Upper lobe of left lung (tissue), 6 donors: ENCODE measurements around the gene ZSWIM6. TPM values are rescaled to one million over a fixed set of nuclear protein-coding genes. Genes with fewer than 3 reads are reported as not detected.

Experiments
- ATAC-seq, 2 donors: fragments of 200-7000 bp; cut with Tn5 transposase; one replicate each; pipeline ENCODE4 v1.9.1; 2022; ENCODE audit warnings: mild to moderate bottlenecking in 2 of 2, moderate library complexity in 2 of 2; ENCODE audit not compliant: low FRiP score in 2 of 2
- DNase-seq, 2 donors: peaks; one replicate each; pipeline ENCODE4 v3.0.0-alpha.2; 2019 to 2020
- H3K27ac ChIP-seq, 4 donors: fragments of 200-600 bp; sonication (generic); one replicate each; pipeline ENCODE4 v1.5.1; 2016 to 2019
- H3K27me3 ChIP-seq, 4 donors: fragments of 200-600 bp; sonication (generic); one replicate each; pipeline ENCODE4 v1.5.1; 2017 to 2019
- H3K36me3 ChIP-seq, 4 donors: fragments of 200-600 bp; sonication (generic); one replicate each; pipeline ENCODE4 v1.5.1; 2016 to 2019
- H3K4me1 ChIP-seq, 4 donors: fragments of 200-600 bp; sonication (generic); one replicate each; pipeline ENCODE4 v1.5.1; 2018 to 2019
- H3K4me3 ChIP-seq, 4 donors: fragments of 200-600 bp; sonication (generic); one replicate each; pipeline ENCODE4 v1.5.1; 2017 to 2019; ENCODE audit warnings: mild to moderate bottlenecking in 2 of 4, moderate library complexity in 1 of 4
- H3K9me3 ChIP-seq, 4 donors: fragments of 200-600 bp; sonication (generic); one replicate each; pipeline ENCODE4 v1.5.1; 2018 to 2019
- EP300 ChIP-seq, 4 donors: sonication (generic); formaldehyde crosslinking; IDR thresholded peaks; one replicate each; pipeline ENCODE4 v1.5.1; 2017; ENCODE audit warnings: antibody characterized with exemption in 4 of 4, control low read depth in 2 of 4
- POLR2A ChIP-seq, 4 donors: fragments of 450-650 bp; IDR thresholded peaks; one replicate each; pipeline ENCODE4 v1.5.1; 2016 to 2017; ENCODE audit warnings: antibody characterized with exemption in 4 of 4, mild to moderate bottlenecking in 2 of 4
- POLR2AphosphoS5 ChIP-seq, 2 donors: sonication (generic); formaldehyde crosslinking; IDR thresholded peaks; one replicate each; pipeline ENCODE4 v1.5.1; 2017; ENCODE audit warnings: antibody characterized with exemption in 2 of 2
- WGBS, 2 donors: methylation state at CpG; one replicate each; pipeline ENCODE4 v1.1.5; 2017 to 2018; 5-methylcytosine and 5-hydroxymethylcytosine counted together
- total RNA-seq, 6 donors: library from RNA; depleted of rRNA in 4 of 6; stranded (reverse); fragments of >200 nt in 4 of 6; gene quantifications; one replicate each; pipeline versions ENCODE4 v1.1.0 to v1.2.1, GENCODE V29; 2016 to 2021
- TF ChIP-seq, protein P1 (sequence below), 6 experiments: fragments of 450-650 bp in 4 of 6; fragments of 200-600 bp in 2 of 6; sonication (generic) in 2 of 6; IDR thresholded peaks; one replicate each; pipeline ENCODE4 v1.5.1; 2016 to 2019; ENCODE audit warnings: antibody characterized with exemption in 6 of 6
- donor health status: DM: no; HTN: no; CAD: no; lungs with moderate emphysema.
- donor health status: DM: no; HTN: yes; CAD: no; lungs with severe emphysema.

The ZSWIM6 gene
- total RNA-seq, 6 donors from 2014 or later = 10.5 to 22.3 (median 15.7) TPM

DNA sequence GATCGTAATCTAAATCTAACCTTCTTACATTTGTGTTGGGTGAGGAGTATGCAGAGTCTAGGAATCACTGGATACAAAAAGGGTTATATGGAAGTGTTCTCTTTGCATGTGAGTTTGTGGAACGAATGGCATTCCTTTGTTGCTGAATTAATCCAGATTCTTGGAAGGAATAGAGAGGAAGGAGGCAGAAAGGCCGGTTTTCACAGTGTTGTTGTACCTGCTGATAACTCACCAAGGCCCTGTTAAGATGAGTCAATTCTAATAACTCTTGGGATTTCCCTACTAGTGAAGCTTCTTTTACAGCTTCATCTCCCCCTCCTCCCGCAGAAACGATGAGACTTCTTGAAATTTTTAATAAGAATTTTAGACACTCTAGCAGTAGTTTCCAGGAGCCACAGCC, 84.0 kb downstream of the ZSWIM6 start:
- Histone ChIP-seq H3K4me1 (peaks cover 0 to 16% (median 5%) of the 10 kb centered on the region in 4 donors), H3K9me3 (no peaks in the 10 kb centered on the region), H3K27ac (no peak overlapping the region), H3K36me3 (no peaks in the 10 kb centered on the region), H3K27me3 (no peaks in the 10 kb centered on the region), H3K4me3 (no peak overlapping the region)
- DNase-seq (no peak), ATAC-seq (no peak)
- whole genome bisulfite sequencing, 2 donors = 68 to 70% methylated on average over 5 of the region's 5 CpGs
- TF ChIP-seq, protein P1, sequence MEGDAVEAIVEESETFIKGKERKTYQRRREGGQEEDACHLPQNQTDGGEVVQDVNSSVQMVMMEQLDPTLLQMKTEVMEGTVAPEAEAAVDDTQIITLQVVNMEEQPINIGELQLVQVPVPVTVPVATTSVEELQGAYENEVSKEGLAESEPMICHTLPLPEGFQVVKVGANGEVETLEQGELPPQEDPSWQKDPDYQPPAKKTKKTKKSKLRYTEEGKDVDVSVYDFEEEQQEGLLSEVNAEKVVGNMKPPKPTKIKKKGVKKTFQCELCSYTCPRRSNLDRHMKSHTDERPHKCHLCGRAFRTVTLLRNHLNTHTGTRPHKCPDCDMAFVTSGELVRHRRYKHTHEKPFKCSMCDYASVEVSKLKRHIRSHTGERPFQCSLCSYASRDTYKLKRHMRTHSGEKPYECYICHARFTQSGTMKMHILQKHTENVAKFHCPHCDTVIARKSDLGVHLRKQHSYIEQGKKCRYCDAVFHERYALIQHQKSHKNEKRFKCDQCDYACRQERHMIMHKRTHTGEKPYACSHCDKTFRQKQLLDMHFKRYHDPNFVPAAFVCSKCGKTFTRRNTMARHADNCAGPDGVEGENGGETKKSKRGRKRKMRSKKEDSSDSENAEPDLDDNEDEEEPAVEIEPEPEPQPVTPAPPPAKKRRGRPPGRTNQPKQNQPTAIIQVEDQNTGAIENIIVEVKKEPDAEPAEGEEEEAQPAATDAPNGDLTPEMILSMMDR (IDR thresholded peaks at IDR 0.05) = no peak
- TF ChIP-seq EP300 (IDR thresholded peaks at IDR 0.05) (no peak), POLR2A (IDR thresholded peaks at IDR 0.05) (no peak), POLR2AphosphoS5 (IDR thresholded peaks at IDR 0.05) (no peak)

DNA sequence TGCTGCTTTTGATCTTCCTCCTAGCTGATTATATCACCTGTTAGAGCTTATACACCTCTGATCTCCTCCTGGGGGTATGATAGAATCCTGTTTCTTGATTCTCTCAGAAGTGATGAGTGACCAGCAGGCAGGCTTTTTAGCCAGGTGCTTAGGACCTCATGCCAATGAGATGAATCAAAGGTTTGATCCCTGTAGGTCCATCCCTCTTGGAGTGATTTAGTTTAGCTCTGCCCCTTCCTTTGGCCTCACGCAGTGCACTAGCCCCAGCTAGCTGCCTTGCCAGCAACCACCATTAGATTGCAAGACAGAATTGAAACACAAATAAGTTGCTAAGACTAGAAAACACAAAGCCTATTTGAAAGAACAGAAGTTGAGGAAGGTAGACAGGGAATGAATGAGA, 84.4 kb downstream of the ZSWIM6 start:
- H3K36me3 ChIP-seq = no peaks in the 10 kb centered on the region
- H3K27ac ChIP-seq = no peak overlapping the region
- DNase-seq = no peak
- H3K27me3 ChIP-seq = no peaks in the 10 kb centered on the region
- TF ChIP-seq EP300 (IDR thresholded peaks at IDR 0.05) = no peak
- TF ChIP-seq, protein P1 (IDR thresholded peaks at IDR 0.05) = no peak
- no peak for TF ChIP-seq POLR2AphosphoS5 (IDR thresholded peaks at IDR 0.05)
- no peak for TF ChIP-seq POLR2A (IDR thresholded peaks at IDR 0.05)
- ATAC-seq = no peak
- H3K4me1 ChIP-seq = peaks cover 0 to 14% (median 4%) of the 10 kb centered on the region in 4 donors
- no peak overlapping the region for H3K4me3 ChIP-seq
- 64 to 71% methylated on average over 1 of the region's 1 CpG for WGBS, 2 donors
- no peaks in the 10 kb centered on the region for H3K9me3 ChIP-seq

DNA sequence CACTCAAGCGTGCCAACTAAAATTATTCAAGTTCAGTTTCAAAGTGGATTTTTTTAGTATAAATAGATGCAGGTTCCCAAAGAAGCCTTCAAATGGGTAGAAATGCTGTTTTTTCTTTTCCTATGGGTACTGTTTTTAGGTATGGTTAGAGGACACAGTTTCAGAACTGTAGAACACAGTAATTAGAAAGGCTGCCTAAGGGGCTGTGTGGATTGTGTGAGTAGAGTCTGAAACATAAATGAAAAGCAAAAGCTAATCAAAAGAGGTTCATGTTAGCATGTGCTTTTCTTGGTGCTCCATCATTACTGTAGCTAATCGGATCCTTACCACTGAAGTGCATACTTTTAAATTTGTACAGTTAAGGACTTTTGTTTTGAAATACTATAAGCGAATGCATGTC, 85.3 kb downstream of the ZSWIM6 start:
- no peak for ATAC-seq
- no peak for DNase-seq
- WGBS, 2 donors = 78 to 88% methylated on average over 3 of the region's 3 CpGs
- no peak for TF ChIP-seq POLR2A (IDR thresholded peaks at IDR 0.05)
- no peak for TF ChIP-seq EP300 (IDR thresholded peaks at IDR 0.05)
- no peak for TF ChIP-seq POLR2AphosphoS5 (IDR thresholded peaks at IDR 0.05)
- TF ChIP-seq, protein P1 (IDR thresholded peaks at IDR 0.05) = no peak
- H3K27me3 ChIP-seq = no peaks in the 10 kb centered on the region
- no peak overlapping the region for H3K4me3 ChIP-seq
- no peak overlapping the region for H3K27ac ChIP-seq
- H3K4me1 ChIP-seq = peaks cover 0 to 9% (median 4%) of the 10 kb centered on the region in 4 donors
- H3K9me3 ChIP-seq = no peaks in the 10 kb centered on the region
- no peaks in the 10 kb centered on the region for H3K36me3 ChIP-seq

- Histone ChIP-seq H3K4me3 (no peak overlapping the region), H3K27ac (no peak overlapping the region), H3K36me3 (no peaks in the 10 kb centered on the region), H3K27me3 (no peaks in the 10 kb centered on the region), H3K4me1 (peaks cover 0 to 9% (median 4%) of the 10 kb centered on the region in 4 donors), H3K9me3 (no peaks in the 10 kb centered on the region)
- WGBS, 2 donors = 82 to 84% methylated on average over 1 of the region's 1 CpG
- TF ChIP-seq, protein P1 (IDR thresholded peaks at IDR 0.05) = no peak
- no peak for TF ChIP-seq POLR2A (IDR thresholded peaks at IDR 0.05)
- TF ChIP-seq EP300 (IDR thresholded peaks at IDR 0.05) = no peak
- no peak for TF ChIP-seq POLR2AphosphoS5 (IDR thresholded peaks at IDR 0.05)
- no peak for DNase-seq
- ATAC-seq = no peak
Measured at GRCh38 chr5:61417851-61418250, 85.8 kb downstream of the ZSWIM6 start.

- ATAC-seq = no peak
Measured at GRCh38 chr5:61419106-61419505, 87.0 kb downstream of the ZSWIM6 start.

More at GRCh38 chr5:61419106-61419505, 87.0 kb downstream of the ZSWIM6 start:
- 92 to 100% methylated on average over 2 of the region's 2 CpGs for WGBS, 2 donors
- Histone ChIP-seq H3K4me3 (no peak overlapping the region), H3K27ac (no peak overlapping the region), H3K27me3 (no peaks in the 10 kb centered on the region), H3K9me3 (no peaks in the 10 kb centered on the region), H3K4me1 (peaks cover 0 to 18% (median 4%) of the 10 kb centered on the region in 4 donors), H3K36me3 (no peaks in the 10 kb centered on the region)
- no peak for TF ChIP-seq POLR2A (IDR thresholded peaks at IDR 0.05)
- TF ChIP-seq EP300 (IDR thresholded peaks at IDR 0.05) = no peak
- TF ChIP-seq POLR2AphosphoS5 (IDR thresholded peaks at IDR 0.05) = no peak
- TF ChIP-seq, protein P1 (IDR thresholded peaks at IDR 0.05) = no peak
- no peak for DNase-seq
